ENCODE results near the gene HSD17B12. TPM values are rescaled to one million over a fixed set of nuclear protein-coding genes. Genes with fewer than 3 reads are reported as not detected.

HSD17B12 gene
- total RNA-seq, 1 donor from 2014 or later, result 40.7 TPM

- H3K36me3 ChIP-seq (ENCODE audit: control insufficient read depth in 3 of 3, insufficient read depth in 3 of 3, low read length in 3 of 3), result no peaks in the 10 kb centered on the region
- H3K4me1 ChIP-seq (ENCODE audit: control insufficient read depth in 3 of 3, insufficient read depth in 3 of 3, low read length in 3 of 3), result no peaks in the 10 kb centered on the region
- no peaks in the 10 kb centered on the region for H3K9me3 ChIP-seq (ENCODE audit: control insufficient read depth in 3 of 3, low read length in 3 of 3)
- H3K27me3 ChIP-seq (ENCODE audit: control insufficient read depth in 3 of 3, insufficient read depth in 3 of 3, low read length in 3 of 3), result no peaks in the 10 kb centered on the region
- H3K27ac ChIP-seq (ENCODE audit: low read depth, low read length), result no peak overlapping the region
- H3K9ac ChIP-seq (ENCODE audit: low read depth in 1 of 3, low read length in 3 of 3), result no peak overlapping the region
- H3K4me3 ChIP-seq (ENCODE audit: low read length in 3 of 3), result no peak overlapping the region
These were observed 17.1 kb downstream of the HSD17B12 start for GRCh38 chr11:43697679-43698078.

GRCh38 chr11:43699870-43700269, 19.3 kb downstream of the HSD17B12 start:
- Histone ChIP-seq H3K27ac (ENCODE audit: low read depth, low read length) (no peak overlapping the region), H3K9me3 (ENCODE audit: control insufficient read depth in 3 of 3, low read length in 3 of 3) (no peaks in the 10 kb centered on the region), H3K9ac (ENCODE audit: low read depth in 1 of 3, low read length in 3 of 3) (no peak overlapping the region), H3K4me3 (ENCODE audit: low read length in 3 of 3) (no peak overlapping the region), H3K36me3 (ENCODE audit: control insufficient read depth in 3 of 3, insufficient read depth in 3 of 3, low read length in 3 of 3) (no peaks in the 10 kb centered on the region), H3K4me1 (ENCODE audit: control insufficient read depth in 3 of 3, insufficient read depth in 3 of 3, low read length in 3 of 3) (no peaks in the 10 kb centered on the region), H3K27me3 (ENCODE audit: control insufficient read depth in 3 of 3, insufficient read depth in 3 of 3, low read length in 3 of 3) (no peaks in the 10 kb centered on the region)

DNA sequence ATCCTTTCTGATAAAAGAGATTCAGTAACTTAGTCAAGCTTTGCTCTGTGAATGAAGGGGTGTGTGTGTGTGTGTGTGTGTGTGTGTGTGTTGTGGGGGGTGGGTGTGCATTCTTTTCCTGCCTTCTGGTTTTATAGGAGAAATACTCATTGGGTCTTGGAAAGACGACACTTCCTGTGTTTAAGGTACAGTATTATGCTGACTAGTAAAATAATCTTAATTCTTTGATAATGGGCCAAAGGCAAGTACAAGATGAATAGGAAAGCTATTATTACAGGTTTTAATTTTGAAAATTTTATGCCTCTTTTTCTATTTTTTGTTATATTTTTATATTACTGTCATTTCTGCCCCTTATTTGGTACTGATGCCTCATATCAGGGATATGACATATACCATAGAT, 26.1 kb downstream of the HSD17B12 start:
- Histone ChIP-seq H3K9me3 (ENCODE audit: control insufficient read depth in 3 of 3, low read length in 3 of 3) (no peaks in the 10 kb centered on the region), H3K27me3 (ENCODE audit: control insufficient read depth in 3 of 3, insufficient read depth in 3 of 3, low read length in 3 of 3) (no peaks in the 10 kb centered on the region), H3K36me3 (ENCODE audit: control insufficient read depth in 3 of 3, insufficient read depth in 3 of 3, low read length in 3 of 3) (no peaks in the 10 kb centered on the region), H3K27ac (ENCODE audit: low read depth, low read length) (no peak overlapping the region), H3K4me3 (ENCODE audit: low read length in 3 of 3) (no peak overlapping the region), H3K9ac (ENCODE audit: low read depth in 1 of 3, low read length in 3 of 3) (no peak overlapping the region), H3K4me1 (ENCODE audit: control insufficient read depth in 3 of 3, insufficient read depth in 3 of 3, low read length in 3 of 3) (no peaks in the 10 kb centered on the region)

GRCh38 chr11:43708776-43709175, 28.2 kb downstream of the HSD17B12 start:
- no peaks in the 10 kb centered on the region for H3K36me3 ChIP-seq (ENCODE audit: control insufficient read depth in 3 of 3, insufficient read depth in 3 of 3, low read length in 3 of 3)
- no peaks in the 10 kb centered on the region for H3K27me3 ChIP-seq (ENCODE audit: control insufficient read depth in 3 of 3, insufficient read depth in 3 of 3, low read length in 3 of 3)
- no peaks in the 10 kb centered on the region for H3K9me3 ChIP-seq (ENCODE audit: control insufficient read depth in 3 of 3, low read length in 3 of 3)

GRCh38 chr11:43709689-43710088, 29.2 kb downstream of the HSD17B12 start:
- Histone ChIP-seq H3K9ac (ENCODE audit: low read depth in 1 of 3, low read length in 3 of 3) (no peak overlapping the region), H3K36me3 (ENCODE audit: control insufficient read depth in 3 of 3, insufficient read depth in 3 of 3, low read length in 3 of 3) (no peaks in the 10 kb centered on the region), H3K4me1 (ENCODE audit: control insufficient read depth in 3 of 3, insufficient read depth in 3 of 3, low read length in 3 of 3) (no peaks in the 10 kb centered on the region), H3K9me3 (ENCODE audit: control insufficient read depth in 3 of 3, low read length in 3 of 3) (no peaks in the 10 kb centered on the region), H3K4me3 (ENCODE audit: low read length in 3 of 3) (no peak overlapping the region), H3K27ac (ENCODE audit: low read depth, low read length) (no peak overlapping the region), H3K27me3 (ENCODE audit: control insufficient read depth in 3 of 3, insufficient read depth in 3 of 3, low read length in 3 of 3) (no peaks in the 10 kb centered on the region)

More at GRCh38 chr11:43708776-43709175, 28.2 kb downstream of the HSD17B12 start:
- Histone ChIP-seq H3K27ac (ENCODE audit: low read depth, low read length) (no peak overlapping the region), H3K9ac (ENCODE audit: low read depth in 1 of 3, low read length in 3 of 3) (no peak overlapping the region), H3K4me3 (ENCODE audit: low read length in 3 of 3) (no peak overlapping the region), H3K4me1 (ENCODE audit: control insufficient read depth in 3 of 3, insufficient read depth in 3 of 3, low read length in 3 of 3) (no peaks in the 10 kb centered on the region)

GRCh38 chr11:43712676-43713075, 32.1 kb downstream of the HSD17B12 start:
- Histone ChIP-seq H3K36me3 (ENCODE audit: control insufficient read depth in 3 of 3, insufficient read depth in 3 of 3, low read length in 3 of 3) (no peaks in the 10 kb centered on the region), H3K27me3 (ENCODE audit: control insufficient read depth in 3 of 3, insufficient read depth in 3 of 3, low read length in 3 of 3) (no peaks in the 10 kb centered on the region), H3K27ac (ENCODE audit: low read depth, low read length) (no peak overlapping the region)

GRCh38 chr11:43718373-43718772, 37.8 kb downstream of the HSD17B12 start:
- Histone ChIP-seq H3K4me1 (ENCODE audit: control insufficient read depth in 3 of 3, insufficient read depth in 3 of 3, low read length in 3 of 3) (peaks cover 0 to 3% (median 0%) of the 10 kb centered on the region in 3 donors), H3K36me3 (ENCODE audit: control insufficient read depth in 3 of 3, insufficient read depth in 3 of 3, low read length in 3 of 3) (no peaks in the 10 kb centered on the region), H3K27me3 (ENCODE audit: control insufficient read depth in 3 of 3, insufficient read depth in 3 of 3, low read length in 3 of 3) (no peaks in the 10 kb centered on the region), H3K9ac (ENCODE audit: low read depth in 1 of 3, low read length in 3 of 3) (no peak overlapping the region), H3K4me3 (ENCODE audit: low read length in 3 of 3) (no peak overlapping the region), H3K9me3 (ENCODE audit: control insufficient read depth in 3 of 3, low read length in 3 of 3) (no peaks in the 10 kb centered on the region), H3K27ac (ENCODE audit: low read depth, low read length) (no peak overlapping the region)

More at GRCh38 chr11:43712676-43713075, 32.1 kb downstream of the HSD17B12 start:
- Histone ChIP-seq H3K4me3 (ENCODE audit: low read length in 3 of 3) (no peak overlapping the region), H3K9me3 (ENCODE audit: control insufficient read depth in 3 of 3, low read length in 3 of 3) (no peaks in the 10 kb centered on the region), H3K9ac (ENCODE audit: low read depth in 1 of 3, low read length in 3 of 3) (no peak overlapping the region), H3K4me1 (ENCODE audit: control insufficient read depth in 3 of 3, insufficient read depth in 3 of 3, low read length in 3 of 3) (peaks cover 0 to 3% (median 0%) of the 10 kb centered on the region in 3 donors)

DNA sequence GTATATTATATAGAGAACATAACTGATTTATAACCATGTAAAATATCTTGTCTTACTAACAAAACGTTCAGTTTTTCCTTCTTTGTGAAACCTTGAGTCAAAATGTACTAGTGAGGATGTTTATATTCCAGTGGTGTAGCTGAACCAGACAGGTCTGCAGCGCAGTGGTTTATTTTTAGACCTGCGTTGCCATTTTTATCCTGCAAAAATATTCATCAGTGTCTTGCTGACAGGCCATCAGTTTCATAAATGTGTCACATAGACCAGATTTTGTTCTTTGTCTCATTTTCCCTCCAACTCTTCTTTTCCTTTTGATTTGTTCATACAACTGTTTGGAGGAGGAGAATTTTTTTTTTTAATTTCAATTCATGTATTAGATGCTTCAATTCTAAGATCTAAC, 43.1 kb downstream of the HSD17B12 start:
- no peaks in the 10 kb centered on the region for H3K36me3 ChIP-seq (ENCODE audit: control insufficient read depth in 3 of 3, insufficient read depth in 3 of 3, low read length in 3 of 3)
- peak overlapping the region in 1 of 3 donors; percentile 16 for H3K4me3 ChIP-seq (ENCODE audit: low read length in 3 of 3)
- no peaks in the 10 kb centered on the region for H3K9me3 ChIP-seq (ENCODE audit: control insufficient read depth in 3 of 3, low read length in 3 of 3)
- no peak overlapping the region for H3K27ac ChIP-seq (ENCODE audit: low read depth, low read length)
- H3K27me3 ChIP-seq (ENCODE audit: control insufficient read depth in 3 of 3, insufficient read depth in 3 of 3, low read length in 3 of 3), result no peaks in the 10 kb centered on the region
- peak overlapping the region in 1 of 3 donors; percentile 26 for H3K9ac ChIP-seq (ENCODE audit: low read depth in 1 of 3, low read length in 3 of 3)
- H3K4me1 ChIP-seq (ENCODE audit: control insufficient read depth in 3 of 3, insufficient read depth in 3 of 3, low read length in 3 of 3), result peaks cover 3 to 8% (median 6%) of the 10 kb centered on the region in 3 donors

GRCh38 chr11:43732225-43732624, 51.7 kb downstream of the HSD17B12 start:
- no peak overlapping the region for H3K27ac ChIP-seq (ENCODE audit: low read depth, low read length)
- H3K4me3 ChIP-seq (ENCODE audit: low read length in 3 of 3), result no peak overlapping the region
- H3K27me3 ChIP-seq (ENCODE audit: control insufficient read depth in 3 of 3, insufficient read depth in 3 of 3, low read length in 3 of 3), result no peaks in the 10 kb centered on the region
- H3K9me3 ChIP-seq (ENCODE audit: control insufficient read depth in 3 of 3, low read length in 3 of 3), result no peaks in the 10 kb centered on the region
- peaks cover 0 to 3% (median 2%) of the 10 kb centered on the region in 3 donors for H3K36me3 ChIP-seq (ENCODE audit: control insufficient read depth in 3 of 3, insufficient read depth in 3 of 3, low read length in 3 of 3)
- H3K9ac ChIP-seq (ENCODE audit: low read depth in 1 of 3, low read length in 3 of 3), result no peak overlapping the region
- H3K4me1 ChIP-seq (ENCODE audit: control insufficient read depth in 3 of 3, insufficient read depth in 3 of 3, low read length in 3 of 3), result peaks cover 4 to 8% (median 5%) of the 10 kb centered on the region in 3 donors

DNA sequence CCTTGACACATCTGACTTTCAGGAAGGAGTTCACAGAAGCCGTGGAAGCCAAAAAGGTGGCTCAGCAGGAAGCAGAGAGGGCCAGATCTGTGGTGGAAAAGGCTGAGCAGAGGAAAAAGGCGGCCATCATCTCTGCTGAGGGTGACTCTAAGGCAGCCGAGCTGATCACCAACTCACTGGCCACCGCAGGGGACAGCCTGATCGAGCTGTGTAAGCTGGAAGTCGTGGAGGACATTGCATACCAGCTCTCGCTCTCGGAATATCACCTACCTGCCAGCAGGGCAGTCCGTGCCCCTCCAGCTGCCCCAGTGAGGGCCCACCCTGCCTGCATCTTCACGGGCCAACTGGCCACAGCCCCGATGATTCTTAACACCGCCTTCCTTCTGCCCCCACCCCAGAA, 53.7 kb downstream of the HSD17B12 start:
- Histone ChIP-seq H3K9me3 (ENCODE audit: control insufficient read depth in 3 of 3, low read length in 3 of 3) (no peaks in the 10 kb centered on the region), H3K4me1 (ENCODE audit: control insufficient read depth in 3 of 3, insufficient read depth in 3 of 3, low read length in 3 of 3) (peaks cover 14 to 24% (median 15%) of the 10 kb centered on the region in 3 donors), H3K4me3 (ENCODE audit: low read length in 3 of 3) (no peak overlapping the region), H3K9ac (ENCODE audit: low read depth in 1 of 3, low read length in 3 of 3) (no peak overlapping the region), H3K27ac (ENCODE audit: low read depth, low read length) (no peak overlapping the region), H3K36me3 (ENCODE audit: control insufficient read depth in 3 of 3, insufficient read depth in 3 of 3, low read length in 3 of 3) (peaks cover 0 to 3% (median 2%) of the 10 kb centered on the region in 3 donors), H3K27me3 (ENCODE audit: control insufficient read depth in 3 of 3, insufficient read depth in 3 of 3, low read length in 3 of 3) (no peaks in the 10 kb centered on the region)
